ENCODE data around the gene DNAI2.

GRCh38 chr17:74230896-74231295, 43.1 kb upstream of the DNAI2 start:
- no peak for TF ChIP-seq ZBTB21 (CRISPR knock-in tag; IDR thresholded peaks at IDR 0.05; ENCODE audit: borderline replicate concordance)
- no peak for TF ChIP-seq CTCF (IDR thresholded peaks at IDR 0.05)
- no peak for TF ChIP-seq TEAD4 (CRISPR knock-in tag; IDR thresholded peaks at IDR 0.05)
- no peak for TF ChIP-seq ATF3 (CRISPR knock-in tag; conservative IDR thresholded peaks at IDR 0.05)
- TF ChIP-seq ZNF396 (CRISPR knock-in tag; IDR thresholded peaks at IDR 0.05; ENCODE audit: borderline replicate concordance) = no peak
- TF ChIP-seq ZNF232 (CRISPR knock-in tag; IDR thresholded peaks at IDR 0.05) = no peak
- no peak for TF ChIP-seq ATF1 (CRISPR knock-in tag; IDR thresholded peaks at IDR 0.05)

All from WTC11 (cell line).